GM18498 (cell line): ENCODE results near the gene PPIA.
"Not testable (repeated sequence)": the region's sequence is repeated elsewhere in the genome, so short reads cannot be mapped to it uniquely, and the experiment has no call there.

Experiments
- ATAC-seq: cut with Tn5 transposase; IDR thresholded peaks from one replicate; pipeline ENCODE4 v1.9.1; 2021; ENCODE audit warnings: mild to moderate bottlenecking, moderate library complexity; ENCODE audit not compliant: unreplicated experiment

The PPIA gene

DNA sequence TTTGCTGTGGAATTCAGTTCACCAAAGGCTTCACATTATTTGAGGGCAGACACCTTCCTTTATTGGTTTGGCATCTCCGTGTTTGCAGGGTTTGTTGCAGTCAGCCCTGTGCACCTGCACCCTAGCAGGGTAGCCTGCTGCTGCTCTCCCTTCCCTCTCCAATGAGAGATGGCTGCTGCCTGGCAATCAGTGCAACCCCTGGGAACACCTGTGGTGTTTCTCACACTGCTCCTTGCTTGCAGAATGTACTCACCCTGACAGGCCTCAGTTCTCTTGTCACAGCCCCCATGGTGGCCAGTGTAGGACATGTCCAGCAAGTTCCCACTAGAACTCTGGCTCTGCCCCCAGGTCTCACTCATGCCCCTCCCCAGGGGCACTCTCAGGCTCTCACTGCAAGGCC lies 12.1 kb upstream of the PPIA start:
- no peak for ATAC-seq

DNA sequence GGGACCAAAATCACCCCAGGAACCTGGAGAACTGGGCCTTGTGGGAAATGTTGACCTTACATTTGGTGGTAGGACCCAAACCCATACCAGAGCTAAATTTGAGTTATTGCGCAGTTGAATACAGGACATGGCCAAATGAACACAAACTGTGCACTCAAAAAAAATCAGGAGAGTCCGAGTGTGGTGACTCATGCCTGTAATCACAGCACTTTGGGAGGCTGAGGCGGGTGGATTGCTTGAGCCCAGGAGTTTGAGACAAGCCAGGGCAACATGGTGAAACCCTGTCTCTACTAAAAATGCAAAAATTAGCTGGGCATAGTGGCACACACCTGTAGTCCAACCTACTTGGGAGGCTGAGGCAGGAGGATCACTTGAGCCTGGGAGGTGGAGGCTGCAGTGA lies 11.3 kb upstream of the PPIA start:
- not testable (repeated sequence) for ATAC-seq

DNA sequence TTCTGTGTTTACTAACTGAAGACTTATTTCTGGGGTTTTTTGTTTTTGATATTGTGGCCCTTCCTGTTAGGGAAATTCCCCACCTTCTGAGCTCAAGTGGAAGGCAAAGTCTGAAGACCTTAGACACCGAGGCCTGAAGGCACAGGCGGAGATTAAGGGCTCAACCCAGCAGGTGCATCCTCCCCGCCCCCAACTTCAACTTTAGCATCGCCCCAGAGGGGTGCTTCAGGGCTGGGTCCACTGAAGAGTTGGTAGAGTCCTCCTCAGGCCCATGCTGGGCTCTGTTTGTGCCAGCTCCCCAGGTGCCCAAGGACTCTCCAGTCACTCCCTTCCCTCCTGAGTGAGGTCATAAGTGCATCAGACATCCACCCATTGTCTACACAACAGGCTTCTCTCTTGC lies 9.4 kb upstream of the PPIA start:
- no peak for ATAC-seq

DNA sequence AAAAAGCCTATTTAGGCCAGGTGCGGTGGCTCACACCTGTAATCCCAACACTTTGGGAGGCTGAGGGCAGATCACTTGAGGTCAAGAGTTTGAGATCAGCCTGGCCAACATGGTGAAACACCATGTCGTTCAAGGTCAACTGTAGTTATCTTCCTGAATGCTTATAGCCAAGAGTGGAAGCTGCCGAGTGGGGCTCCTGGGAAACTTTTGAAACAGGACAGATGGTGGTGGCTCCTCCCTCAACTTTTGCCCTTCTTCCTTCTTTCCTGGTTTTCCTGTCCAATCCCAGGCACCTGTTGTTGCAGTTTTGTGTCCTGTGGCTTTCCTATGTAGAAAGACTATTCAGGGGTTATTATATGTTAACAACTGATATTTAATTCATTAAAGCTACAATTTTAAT lies 8.7 kb upstream of the PPIA start:
- ATAC-seq = no peak

DNA sequence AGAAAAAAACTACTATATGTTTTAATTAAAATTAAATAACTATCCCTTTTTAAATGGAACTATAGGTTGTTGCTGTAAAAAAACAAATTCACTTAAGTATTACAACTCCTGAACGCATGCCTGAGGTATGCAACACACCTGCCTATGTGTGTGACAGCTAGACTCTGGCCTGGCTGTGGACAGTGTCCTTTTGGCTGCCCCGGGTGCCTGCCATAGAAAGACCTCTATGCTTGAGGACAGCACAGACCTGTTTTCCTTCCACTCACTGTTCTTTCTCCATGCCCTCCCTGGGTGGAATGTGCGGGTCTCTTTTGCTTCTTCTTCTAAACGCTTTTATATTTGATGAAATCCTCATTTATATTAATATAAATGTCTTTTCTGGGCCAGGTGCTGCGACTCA lies 6.5 kb upstream of the PPIA start:
- ATAC-seq = no peak

DNA sequence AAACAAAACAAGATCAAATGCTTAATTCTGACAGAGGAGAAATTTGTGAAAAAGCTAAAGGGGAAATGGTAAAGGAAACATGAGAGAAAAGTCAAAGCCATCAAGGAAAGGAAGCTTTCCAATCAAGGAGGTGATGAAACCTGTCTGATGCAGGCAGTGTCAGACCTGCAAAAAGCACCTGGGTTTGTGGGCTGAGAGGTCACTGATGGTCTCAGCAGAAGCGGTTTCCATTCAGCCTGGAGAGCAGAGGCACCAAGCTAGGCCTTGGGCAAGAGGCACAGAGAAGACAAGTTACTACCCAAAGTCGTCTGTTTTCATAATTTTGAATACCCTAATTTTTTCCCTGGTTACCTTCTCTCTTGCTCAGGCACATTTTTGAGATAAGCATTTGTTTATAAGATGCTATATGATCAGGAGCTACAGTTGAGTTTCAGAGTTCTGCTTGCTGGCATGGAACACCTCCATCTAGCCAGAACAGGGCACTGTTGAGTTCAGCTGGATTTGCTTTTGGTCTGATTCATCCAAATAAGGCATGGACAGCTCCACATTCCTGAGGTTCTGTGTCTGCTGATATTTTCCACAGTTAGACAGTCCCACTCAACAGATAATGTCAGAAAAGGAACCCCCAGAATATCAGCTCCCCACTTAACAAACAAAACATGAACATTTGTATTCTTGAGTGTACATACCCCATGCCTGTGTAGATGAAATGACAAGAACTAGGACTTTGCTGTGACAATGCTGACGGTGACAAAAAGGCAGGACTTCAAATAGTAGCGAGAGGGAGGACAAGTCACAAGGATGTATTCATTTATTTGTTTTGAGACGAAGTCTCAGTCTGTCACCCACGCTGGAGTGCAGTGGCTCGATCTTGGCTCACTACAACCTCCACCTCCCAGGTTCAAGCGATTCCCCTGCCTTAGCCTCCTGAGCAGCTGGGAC lies 4.9 kb upstream of the PPIA start:
- ATAC-seq = no peak

DNA sequence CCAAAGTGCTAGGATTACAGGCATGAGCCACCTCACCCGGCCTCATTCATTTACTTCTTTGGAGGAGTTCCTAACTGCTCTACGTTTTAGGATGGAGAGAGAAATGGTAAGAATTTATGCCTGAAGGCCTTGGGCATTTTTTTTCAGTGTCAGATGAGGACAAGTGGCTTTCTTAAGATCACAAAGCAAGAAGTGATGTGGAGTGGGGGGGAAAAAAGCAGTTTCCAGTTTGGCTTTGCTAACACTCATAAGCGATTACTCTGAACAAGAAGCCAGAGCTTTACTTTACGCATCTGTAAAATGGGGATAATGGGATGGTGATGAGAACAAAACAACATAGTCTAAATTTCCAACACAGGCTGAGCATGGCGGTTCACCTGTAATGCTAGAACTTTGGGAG lies 2.6 kb upstream of the PPIA start:
- no peak for ATAC-seq

DNA sequence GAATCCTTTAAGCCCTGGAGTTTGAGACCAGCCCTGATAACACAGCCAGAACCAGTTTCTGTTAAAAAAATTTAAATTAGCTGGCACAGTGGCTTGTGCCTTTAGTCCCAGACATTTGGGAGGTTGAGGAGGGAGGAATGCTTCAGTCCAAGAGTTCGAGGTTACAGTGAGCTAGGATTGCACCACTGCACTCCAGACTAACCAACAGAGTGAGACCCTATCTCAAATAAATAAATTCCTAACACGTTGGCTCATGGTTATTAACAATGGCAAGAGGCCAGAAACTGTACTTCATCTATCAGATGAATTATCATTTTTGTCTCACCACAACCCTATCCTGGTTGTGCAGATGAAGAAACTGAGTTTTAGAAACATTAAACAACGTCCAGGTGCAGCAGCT lies 2.1 kb upstream of the PPIA start:
- ATAC-seq = no peak

DNA sequence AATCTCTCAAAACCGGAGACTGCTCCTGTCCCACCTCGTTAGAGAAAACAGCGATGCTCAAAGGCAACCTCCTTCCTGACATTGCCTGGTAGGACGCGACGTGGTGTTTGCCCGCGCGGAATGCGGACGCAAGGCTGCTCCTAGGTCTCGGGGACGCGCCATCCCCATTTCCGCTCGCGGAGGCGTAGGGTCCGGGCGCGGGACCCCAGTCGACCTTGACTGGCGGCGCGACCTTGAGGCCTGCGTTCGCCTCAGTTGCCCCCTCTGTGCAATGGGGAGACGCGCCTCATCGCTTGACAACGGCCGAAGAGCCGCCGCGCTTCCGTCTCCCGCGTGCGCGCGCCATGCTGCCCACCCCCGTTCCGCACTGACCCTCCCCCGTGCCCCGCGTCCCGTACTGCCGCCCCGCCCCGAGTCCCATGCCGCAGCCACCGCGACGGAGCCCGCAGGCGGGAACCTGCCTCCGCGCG lies 412 bp upstream of the PPIA start:
- peak; percentile 22 for ATAC-seq

DNA sequence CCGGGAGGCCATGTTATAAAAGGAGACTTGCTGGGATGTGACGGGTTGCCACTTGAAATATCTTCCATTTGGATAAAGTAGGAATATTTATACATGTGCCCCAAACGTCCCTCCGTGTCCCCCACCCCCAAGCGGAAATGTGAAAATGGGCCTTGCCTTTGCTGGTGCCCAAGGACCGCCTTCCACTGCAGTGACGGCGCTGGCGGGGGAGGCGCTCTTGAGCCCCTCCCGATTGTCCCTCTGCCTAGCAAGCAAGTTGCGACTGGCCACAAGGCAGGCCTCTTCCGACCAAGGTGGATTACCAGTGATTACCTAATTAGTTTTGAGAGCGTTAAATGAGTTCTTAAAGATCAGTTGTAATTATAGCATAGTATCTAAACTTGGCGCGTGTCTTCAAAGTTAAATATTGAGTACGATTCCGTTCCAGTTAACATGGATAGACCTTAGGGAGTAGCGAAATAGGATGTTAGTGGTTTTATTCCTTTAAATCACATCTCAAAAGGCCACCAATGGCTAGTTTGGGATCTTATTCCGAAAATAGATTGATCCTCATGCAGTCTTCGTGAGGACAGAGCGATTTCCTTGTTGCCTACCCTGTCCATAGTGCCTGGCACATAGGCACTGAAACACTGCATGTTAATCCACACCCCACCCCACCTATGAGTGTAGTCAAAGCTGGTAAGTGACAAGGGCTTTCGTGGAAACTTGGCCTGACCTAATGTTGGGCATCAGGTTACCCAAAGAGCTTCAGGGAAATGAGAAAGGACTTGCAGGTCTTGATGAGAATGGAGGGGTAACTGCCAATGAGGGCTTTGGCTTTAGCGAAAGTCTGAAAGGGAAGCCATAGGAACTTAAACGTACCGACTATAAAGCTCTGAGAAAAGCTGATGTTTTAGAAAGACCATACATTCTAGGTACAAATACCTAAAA lies 1.1 kb downstream of the PPIA start:
- peak; percentile 50 for ATAC-seq

DNA sequence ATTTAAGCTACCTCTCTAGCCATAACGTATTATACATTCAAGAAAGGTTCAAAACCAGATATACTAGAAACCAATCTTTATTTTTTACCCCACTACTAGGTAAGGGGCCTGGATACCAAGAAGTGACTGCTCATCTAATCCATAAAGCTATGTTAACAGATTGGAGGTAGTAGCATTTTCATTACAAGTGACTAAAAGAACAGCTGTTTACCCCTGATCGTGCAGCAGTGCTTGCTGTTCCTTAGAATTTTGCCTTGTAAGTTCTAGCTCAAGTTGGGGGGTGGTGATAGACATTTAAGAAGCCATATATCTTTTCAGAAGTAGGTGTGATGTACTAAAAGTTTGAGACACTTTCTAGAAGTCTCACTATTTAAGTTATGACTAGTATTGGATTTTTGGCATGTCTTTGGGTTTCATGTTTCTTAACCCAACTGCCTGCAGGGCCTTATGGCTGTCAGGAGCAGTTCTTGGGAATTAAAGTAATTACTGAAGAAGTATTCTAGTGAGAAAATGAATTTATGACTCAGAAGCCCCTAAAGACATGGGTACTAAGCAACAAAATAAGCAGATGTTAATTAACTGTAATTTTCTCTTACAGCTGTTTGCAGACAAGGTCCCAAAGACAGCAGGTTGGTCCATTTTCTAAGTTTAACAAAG lies 2.3 kb downstream of the PPIA start:
- ATAC-seq = no peak

DNA sequence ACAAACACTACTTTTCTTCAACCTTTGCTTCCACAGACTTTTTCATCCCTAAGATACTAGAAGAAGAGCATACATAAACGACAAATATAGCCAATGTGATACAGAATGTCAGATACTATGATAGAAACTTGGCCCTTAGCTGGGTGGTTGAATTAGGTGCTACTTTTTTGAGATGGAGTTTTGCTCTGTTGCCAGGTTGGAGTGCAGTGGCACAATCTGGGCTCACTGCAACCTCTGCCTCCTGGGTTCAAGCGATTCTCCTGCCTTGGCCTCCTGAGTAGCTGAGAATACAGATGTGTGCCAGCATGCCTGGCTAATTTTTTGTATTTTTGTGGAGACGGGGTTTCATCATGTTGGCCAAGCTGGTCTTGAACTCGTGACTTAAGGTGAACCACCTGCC lies 3.5 kb downstream of the PPIA start:
- ATAC-seq = no peak

DNA sequence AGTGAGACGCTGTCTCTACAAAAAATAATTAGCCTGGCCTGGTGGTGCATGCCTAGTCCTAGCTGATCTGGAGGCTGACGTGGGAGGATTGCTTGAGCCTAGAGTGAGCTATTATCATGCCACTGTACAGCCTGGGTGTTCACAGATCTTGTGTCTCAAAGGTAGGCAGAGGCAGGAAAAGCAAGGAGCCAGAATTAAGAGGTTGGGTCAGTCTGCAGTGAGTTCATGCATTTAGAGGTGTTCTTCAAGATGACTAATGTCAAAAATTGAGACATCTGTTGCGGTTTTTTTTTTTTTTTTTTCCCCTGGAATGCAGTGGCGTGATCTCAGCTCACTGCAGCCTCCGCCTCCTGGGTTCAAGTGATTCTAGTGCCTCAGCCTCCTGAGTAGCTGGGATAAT lies 5.4 kb downstream of the PPIA start:
- no peak for ATAC-seq

DNA sequence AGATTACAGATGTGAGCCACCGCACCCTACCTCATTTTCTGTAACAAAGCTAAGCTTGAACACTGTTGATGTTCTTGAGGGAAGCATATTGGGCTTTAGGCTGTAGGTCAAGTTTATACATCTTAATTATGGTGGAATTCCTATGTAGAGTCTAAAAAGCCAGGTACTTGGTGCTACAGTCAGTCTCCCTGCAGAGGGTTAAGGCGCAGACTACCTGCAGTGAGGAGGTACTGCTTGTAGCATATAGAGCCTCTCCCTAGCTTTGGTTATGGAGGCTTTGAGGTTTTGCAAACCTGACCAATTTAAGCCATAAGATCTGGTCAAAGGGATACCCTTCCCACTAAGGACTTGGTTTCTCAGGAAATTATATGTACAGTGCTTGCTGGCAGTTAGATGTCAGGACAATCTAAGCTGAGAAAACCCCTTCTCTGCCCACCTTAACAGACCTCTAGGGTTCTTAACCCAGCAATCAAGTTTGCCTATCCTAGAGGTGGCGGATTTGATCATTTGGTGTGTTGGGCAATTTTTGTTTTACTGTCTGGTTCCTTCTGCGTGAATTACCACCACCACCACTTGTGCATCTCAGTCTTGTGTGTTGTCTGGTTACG lies 6.0 kb downstream of the PPIA start:
- ATAC-seq = no peak

DNA sequence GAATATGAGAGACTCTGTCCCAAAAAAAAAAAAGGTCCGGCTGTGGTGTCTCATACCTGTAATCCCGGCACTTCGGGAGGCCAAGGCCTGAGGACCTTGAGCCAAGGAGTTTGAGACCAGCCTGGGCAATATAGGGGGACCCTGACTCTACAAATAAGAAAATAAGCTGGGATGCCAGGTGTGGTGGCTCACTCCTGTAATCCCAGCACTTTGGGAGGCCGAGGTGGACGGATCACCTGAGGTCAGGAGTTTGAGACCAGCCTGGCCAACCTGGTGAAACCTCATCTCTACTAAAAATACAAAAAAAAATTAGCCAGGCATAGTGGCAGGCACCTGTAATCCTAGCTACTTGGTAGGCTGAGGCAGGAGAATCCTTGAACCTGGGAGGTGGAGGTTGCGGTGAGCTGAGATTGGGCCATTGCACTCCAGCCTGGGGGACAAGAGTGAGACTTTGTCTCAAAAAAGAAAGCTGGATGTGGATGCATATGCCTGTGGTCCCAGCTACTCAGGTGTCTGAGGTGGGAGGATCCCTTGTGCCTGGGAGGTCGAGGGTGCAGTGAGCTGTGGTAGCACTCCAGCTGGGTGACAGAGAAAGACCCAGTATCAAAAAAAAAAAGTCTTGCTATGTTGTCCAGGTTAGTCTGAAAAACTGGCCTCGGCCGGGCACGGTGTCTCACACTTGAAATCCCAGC lies 7.5 kb downstream of the PPIA start:
- not testable (repeated sequence) for ATAC-seq

DNA sequence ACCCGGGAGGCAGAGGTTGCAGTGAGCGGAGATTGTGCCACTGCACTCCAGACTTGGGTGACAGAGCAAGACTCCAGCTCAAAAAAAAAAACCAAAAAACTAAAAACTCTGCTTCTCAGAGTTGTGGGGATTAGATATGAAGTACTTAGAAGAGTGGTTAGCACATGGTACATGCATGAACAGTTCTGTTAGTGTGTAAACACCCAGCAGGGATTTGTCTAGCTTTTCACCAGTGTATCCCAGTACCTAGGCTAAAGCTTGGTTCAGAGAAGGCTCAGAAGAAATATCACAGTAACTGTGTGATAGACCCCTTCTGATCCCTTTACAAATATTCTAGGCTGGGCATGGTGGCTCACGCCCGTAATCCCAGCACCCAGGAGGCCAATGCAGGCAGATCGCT lies 9.5 kb downstream of the PPIA start:
- no peak for ATAC-seq

DNA sequence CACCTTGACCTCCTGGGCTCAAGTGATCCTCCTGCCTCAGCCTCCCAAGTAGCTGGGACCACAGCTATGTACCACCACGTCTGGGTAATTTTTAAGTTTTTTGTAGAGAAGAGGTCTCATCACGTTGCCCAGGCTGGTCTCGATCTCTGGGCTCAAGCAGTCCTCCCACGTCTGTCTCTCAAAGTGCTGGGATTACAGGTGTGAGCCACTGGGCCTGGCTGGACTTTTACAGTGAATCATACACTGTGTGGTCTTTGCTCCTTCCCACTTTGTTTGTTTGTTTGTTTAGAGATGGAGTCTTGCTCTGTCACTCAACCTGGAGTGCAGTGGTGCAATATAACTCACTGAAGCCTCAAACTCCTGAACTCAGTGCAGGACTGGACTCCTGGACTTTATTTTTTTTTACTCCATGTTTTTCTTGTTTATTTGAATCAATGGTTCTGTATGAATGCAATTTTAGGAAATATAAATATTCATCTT lies 12.5 kb downstream of the PPIA start:
- no peak for ATAC-seq

DNA sequence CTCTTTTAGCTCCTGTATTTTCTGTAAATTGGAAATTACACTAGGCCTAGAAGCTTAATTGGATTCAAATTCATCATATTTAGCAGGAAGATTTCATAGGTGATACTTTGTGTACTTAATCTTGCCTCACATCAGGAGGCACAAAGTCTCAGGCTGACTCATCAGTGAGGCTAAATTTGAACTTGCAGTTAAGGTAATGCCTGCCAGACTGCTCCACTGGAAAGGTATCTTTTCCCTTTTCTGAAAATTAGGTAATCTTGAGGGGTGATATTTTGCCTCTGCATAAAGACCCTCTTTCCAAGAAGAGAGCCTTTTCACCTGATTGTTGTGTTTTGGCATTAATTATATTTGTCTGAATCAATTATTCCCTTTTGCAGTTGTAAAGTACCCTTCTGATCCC lies 14.6 kb downstream of the PPIA start:
- ATAC-seq = no peak

DNA sequence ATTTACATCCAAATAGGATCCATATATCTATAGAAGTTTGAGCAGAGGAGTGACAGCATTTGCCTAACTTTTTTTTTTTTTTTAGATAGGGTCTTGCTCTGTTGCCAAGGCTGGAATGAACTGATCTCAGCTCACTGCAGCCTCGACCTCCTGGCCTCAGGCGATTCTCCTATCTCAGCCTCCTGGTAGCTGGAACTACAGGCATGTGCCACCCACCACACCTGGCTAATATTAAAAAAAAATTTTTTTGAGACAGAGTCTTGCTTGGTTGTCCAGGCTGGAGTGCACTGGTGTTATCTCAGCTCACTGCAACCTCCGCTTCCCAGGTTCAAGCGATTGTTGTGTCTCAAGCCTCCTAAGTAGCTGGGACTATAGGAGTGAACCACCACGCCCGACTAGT lies 15.1 kb downstream of the PPIA start:
- ATAC-seq = no peak

DNA sequence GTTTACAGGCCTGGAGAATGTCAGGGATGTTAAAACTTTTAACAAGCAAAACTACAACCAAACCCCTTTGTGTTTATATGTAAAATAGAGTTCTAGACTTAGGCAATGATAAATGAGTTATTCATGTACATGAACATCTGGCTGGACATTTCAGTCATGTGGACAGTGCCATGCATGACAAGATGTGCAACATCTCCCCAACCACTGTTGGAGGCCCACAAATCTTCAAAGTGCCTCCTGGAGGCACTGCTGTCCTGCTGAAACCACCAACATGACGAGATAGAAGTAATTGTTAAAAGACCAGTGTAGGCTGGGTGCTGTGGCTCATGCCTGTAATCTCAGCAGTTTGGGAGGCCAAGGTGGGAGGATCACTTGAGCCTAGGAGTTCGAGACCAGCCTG lies 18.4 kb downstream of the PPIA start:
- ATAC-seq = no peak
